Fibroblast of the conjunctiva (primary cell): ENCODE results near the gene MITF.

Experiments used
- DNase-seq: peaks from one replicate; pipeline ENCODE4 v3.0.0-alpha.2; 2010; ENCODE audit warnings: low read depth

MITF gene

GRCh38 chr3:69739204-69740102 lies at the start of gene MITF:
TSS of gene MITF (plus strand) at chr3:69739464. CDS start at chr3:69739598, 134 bp downstream.
- peak; percentile 74 for DNase-seq

- no peak for DNase-seq
Measured at GRCh38 chr3:69691860-69692259, 47.4 kb upstream of the MITF start.

- DNase-seq = no peak
Measured at GRCh38 chr3:69692761-69693160, 46.5 kb upstream of the MITF start.

DNA sequence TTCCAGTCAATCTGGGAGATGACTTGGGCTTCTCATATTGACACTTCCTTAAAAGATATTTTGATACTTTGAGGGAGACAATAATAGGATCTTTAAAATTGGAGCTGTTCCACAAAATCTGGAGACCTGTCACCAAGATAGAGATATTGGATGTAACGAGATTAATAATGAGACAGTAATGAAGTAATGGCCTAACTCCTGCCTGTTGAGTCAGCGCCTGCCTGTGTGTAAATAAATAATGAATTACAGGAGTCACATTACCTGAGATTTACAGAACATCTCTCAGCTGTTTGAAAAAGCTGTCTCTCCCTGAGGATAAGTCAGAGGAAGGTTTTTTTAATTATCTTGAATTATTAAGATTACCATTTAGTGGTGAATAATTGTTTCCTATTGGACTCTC lies 43.8 kb upstream of the MITF start:
- DNase-seq = no peak

DNA sequence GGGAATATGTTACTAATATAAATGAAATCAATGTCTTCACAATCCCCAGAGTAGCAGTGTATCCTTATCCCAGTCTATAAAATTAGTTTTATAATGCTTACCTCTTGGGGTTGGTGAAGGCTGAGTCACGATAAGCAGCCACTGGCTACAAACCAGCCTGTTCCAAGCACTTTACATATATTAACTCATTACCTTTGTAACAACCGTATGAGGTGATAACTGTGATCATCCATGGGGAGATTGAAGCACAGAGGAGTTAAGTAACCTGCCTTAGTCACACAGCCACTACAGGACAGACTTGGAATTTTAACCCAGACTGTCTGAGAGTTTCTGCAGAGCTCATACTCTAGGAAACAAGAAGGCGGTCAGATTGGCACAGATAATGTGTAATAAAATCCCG lies 43.3 kb upstream of the MITF start:
- DNase-seq = no peak

GRCh38 chr3:69696367-69696766 lies 42.9 kb upstream of the MITF start:
- DNase-seq = no peak

- DNase-seq = no peak
Measured at GRCh38 chr3:69697381-69697780, 41.9 kb upstream of the MITF start.

DNA sequence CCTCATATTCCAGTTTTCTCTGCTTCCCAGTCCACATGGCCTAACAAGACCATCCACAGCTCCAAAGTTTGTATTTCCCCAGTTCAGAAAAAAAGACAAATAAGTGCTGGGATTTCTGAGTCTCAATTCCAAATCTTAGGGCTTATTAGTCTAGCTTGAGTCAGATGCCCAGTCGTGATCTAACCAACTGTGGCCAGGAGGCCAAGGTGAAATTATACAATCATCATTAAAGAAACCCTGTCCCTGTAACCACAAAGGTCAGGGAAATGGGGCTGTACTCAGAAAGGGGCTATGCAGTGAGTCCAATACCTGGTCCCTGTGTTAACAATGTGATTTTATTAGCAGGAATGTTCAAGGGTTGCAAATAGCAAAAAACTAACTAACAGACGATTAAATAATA lies 40.5 kb upstream of the MITF start:
- DNase-seq = no peak

- DNase-seq = no peak
Measured at GRCh38 chr3:69699183-69699582, 40.1 kb upstream of the MITF start.

DNA sequence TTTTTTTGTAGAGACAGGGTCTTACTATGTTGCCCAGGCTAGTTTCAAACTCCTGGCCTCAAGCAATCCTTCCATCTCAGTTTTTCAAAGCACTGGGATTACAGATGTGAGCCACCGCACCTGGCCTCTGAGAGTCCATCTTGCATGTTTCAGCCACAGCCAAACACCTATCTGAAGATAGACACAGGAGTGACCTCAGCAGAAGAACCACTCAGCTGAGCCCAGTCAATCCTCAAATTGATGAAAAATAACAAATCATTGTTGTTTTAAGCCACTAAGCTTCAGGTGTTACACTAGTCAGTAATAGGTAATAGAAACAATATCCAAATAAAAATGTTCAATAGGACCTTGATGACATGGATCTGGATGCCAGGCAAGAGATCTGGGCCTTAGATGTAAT lies 38.3 kb upstream of the MITF start:
- DNase-seq = no peak

DNA sequence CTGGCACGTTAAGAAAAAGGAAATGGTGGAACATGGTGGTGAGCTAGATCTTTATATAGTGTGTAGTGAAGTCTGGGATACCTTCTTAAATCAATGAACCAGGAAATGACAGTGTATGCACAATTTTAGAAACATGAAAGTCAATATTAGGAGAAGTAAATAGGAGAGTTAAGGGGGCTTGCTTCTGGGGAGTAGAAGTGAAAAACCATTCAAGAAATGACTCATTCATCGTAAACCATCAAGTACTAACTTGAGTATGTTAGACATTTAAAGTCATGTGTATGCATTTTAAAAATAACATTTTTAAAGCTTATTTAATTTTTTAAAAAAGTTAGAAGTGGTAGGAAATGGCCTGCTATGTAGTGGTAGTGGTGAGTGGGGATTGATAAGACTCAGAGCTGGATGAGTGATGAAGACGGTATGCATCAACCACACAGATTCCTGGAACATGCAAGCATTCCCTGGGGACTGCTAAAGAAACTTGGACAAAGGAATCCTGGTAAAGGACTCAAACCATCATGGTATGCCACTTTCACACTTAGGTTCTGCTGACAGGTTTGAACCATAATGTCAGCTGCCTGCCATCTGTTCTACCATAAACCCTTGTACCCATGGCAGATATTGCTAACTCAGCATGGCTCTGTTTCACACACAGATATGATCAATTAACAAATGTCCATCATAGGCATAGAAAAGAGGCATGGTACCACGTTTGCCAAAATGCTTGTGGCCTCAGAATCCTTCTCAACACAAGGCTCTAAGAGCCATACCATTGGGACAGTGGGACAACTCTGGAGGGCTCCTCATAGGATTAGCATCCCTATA lies 28.9 kb upstream of the MITF start:
- no peak for DNase-seq

- no peak for DNase-seq
Measured at GRCh38 chr3:69712269-69712668, 27.0 kb upstream of the MITF start.

GRCh38 chr3:69712933-69713332 lies 26.3 kb upstream of the MITF start:
- no peak for DNase-seq

DNA sequence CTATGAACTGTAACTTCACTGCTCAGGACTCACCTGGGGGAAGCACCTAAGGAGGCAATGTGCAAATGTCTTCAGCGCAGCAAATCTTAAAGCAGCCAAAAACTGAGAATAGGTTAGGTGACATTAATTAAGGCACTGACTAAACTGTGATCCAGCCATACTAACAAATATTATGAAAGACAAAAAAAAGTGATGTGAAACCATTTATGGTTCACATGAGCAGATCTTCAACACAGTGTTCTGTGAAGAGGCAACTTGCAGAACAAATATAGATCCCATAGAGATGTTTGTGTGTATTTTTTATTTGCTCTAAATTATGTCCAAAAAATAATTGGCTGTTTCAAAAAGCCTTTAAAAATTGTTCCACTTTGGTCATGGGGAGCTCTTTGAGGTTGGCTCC lies 24.1 kb upstream of the MITF start:
- no peak for DNase-seq

DNA sequence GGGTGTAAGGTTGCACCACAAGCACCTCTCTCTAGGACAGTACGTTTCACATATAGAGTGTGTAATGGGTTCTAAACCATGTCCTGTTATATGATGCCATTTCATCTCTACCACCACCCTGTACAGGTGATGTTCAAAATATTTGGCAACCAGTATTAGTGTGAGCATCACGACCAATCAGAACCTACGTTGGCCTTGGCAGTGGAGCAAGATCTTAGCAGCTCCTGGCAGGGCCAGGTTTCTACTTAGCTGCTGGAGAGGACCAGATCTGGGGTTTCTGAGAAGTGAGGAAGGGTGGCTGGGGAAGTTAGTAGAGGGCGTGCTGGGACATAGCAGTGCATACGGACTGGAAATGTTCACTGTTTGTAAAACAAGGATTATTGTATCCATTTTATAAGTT lies 23.1 kb upstream of the MITF start:
- no peak for DNase-seq

DNA sequence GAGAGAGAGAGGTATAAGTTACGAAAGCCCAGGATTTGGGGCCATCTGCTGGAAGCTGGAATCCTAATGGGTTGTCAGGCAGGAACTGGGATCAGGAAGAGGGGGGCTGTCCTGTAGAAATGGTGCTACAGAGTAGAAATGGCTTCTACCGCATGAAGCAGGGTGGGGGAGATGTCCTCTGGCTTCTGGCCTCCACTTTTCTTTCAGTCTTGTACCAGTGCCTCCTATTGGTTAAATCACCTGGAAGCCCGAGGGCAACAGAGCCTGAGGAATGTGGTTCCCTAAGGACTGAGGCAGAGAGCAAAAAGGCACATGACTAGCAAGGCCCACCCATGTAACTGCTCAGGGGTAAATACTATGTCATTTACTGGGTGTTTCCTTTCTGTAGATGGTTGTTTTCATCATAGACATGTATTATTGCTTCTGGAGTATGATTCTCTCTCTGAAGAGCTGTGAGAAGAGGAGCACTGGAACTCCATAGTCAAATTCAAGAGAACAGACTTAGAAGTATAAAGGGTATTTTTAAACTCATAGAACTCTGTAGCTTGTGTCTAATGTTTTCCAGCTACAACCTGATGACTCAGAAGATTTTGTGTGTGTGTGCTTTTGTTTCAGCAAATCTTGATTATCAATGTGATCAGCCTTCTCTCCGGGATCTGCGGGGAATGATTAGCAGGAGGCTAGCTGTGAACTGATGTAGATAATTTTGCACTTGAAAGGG lies 20.2 kb upstream of the MITF start:
- no peak for DNase-seq

DNA sequence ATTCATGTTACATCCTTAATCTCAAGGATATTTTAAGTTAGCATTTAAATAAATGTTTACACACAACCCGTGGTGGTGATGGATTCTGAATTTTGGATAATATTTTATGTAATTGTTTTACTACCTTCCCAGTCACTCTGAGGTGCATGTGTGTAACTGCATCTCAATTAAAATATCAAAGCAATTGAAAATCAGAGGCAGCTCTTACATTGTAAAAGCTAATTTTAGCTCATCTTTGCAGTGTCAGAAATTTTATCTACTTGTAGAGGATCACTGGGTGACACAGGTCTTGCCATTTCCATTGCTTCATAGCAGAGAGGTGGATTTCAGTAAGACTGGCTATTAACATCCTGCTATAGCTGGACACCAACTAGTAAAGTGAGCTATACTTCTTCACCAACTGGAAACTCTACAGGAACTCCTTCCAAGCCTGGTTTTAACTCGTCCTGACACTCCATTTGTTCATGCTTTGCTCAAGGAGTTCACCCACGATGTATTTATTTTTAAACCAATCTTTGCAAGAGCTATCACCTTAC lies 19.6 kb upstream of the MITF start:
- no peak for DNase-seq

GRCh38 chr3:69720824-69721223 lies 18.4 kb upstream of the MITF start:
- DNase-seq = no peak

DNA sequence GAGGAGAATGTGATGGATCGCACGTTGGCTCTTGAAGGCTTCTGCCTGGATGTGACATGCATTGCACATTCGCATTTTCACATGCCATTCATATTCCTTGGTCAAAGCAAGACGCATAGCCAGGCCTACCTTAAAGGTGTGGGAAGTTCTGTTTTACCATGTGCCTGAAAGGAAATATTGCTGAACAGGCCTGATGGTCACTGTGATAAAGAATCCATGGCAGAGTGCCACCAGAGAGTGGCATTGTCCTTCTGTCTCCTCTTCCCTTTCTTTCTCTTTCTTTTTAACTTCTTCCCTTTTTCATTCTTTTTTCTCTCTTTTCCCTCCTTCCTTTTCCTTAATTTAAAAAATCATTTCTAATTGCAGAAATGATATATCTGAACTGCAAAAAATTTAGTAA lies 15.9 kb upstream of the MITF start:
- DNase-seq = no peak

- DNase-seq = no peak
Measured at GRCh38 chr3:69724722-69725435, 14.4 kb upstream of the MITF start.

- no peak for DNase-seq
Measured at GRCh38 chr3:69725994-69726571, 13.2 kb upstream of the MITF start.
